HG03103 (cell line): ENCODE measurements around the gene GLE1.
"Not testable (repeated sequence)": the region's sequence is repeated elsewhere in the genome, so short reads cannot be mapped to it uniquely, and the experiment has no call there.

Experiments used
- ATAC-seq: cut with Tn5 transposase; IDR thresholded peaks from one replicate; pipeline ENCODE4 v1.9.1; 2021; ENCODE audit warnings: low read depth; ENCODE audit not compliant: unreplicated experiment

The GLE1 gene

GRCh38 chr9:128495296-128495695, 9.2 kb upstream of the GLE1 start:
- ATAC-seq, result no peak

DNA sequence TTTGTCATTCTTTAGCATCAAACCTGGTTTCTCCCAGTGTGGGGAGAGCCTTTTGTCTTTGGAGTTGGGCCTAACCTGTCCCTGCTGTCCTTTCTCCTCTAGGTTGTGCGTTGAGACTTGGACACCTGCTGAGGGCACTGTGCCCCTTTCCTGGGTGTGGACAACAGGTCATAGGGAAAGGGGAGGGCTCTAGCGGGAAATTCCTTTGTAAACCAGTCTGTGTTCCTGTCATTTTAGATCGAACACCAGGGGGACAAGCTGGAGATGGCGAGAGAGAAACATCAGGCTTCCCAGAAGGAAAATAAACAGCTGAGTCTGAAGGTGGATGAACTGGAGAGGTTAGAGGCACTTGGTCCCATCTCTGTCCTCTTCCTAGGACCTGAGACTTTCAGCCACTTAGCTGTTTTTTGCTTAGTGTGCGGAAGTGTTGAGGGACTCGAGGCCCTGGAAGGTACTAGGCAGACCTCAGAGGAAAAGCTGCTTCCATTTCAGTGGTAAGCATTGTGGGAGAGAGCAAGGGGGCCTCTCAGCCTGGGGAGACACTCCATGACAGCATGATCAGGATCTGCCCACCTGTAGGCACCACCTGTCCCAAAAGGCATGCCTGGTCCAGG, 8.6 kb upstream of the GLE1 start:
- ATAC-seq, result no peak

DNA sequence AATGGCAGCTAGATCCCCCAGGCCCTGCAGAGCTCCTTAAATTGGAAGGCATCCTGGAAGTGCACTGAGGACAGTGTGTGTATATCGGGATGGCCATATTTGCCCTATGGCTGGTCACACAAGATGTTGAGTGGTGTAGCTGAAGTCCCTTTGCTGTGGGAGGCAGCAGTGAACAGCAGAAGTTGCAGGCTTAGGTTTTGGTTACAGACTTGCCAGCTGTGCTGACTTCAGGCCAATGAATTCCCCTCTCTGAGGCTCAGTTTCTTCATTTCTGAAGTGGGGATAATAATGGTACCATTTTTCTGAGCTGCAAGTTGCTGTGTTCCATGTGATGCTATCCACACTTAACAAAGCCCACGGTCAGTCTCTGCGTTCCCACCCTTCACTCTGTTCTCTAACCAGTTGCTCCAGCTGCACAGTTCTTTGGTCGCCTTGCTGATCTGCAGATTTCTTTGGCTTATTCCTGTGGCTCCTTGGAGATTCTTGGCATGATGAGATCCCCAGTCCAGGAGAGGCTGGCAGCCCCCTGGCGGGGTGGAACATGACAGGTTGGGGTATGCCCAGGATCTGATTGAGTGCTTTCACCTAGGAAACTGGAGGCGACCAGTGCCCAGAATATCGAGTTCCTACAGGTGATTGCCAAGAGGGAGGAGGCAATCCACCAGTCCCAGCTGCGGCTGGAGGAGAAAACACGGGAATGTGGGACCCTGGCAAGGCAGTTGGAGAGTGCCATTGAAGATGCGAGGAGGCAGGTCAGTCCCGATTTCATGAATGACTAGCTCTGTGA, 6.5 kb upstream of the GLE1 start:
- ATAC-seq, result no peak

GRCh38 chr9:128498911-128499310, 5.6 kb upstream of the GLE1 start:
- ATAC-seq, result no peak

- no peak for ATAC-seq
Measured at GRCh38 chr9:128499920-128500319, 4.6 kb upstream of the GLE1 start.

- ATAC-seq, result not testable (repeated sequence)
Measured at GRCh38 chr9:128503415-128503825, 1.1 kb upstream of the GLE1 start.

DNA sequence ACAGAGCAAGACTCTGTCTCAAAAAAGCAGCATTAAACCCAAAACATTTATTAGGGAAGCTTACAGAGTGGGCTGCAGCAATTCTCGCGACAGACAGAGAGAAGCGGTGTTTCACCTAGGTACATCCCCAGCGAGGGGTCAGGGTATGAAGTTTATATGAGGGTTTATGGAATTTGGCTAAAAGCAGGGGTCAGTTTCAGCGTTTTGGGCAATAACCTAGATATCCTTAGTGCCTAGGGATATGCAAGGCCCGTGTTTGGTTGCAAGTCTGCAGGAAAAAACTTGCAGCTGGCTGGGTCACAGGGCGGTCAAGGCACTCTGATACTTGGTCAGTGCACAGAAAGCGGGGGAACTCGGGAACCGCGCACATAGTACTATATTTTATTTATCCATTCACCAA, 649 bp upstream of the GLE1 start:
- ATAC-seq, result no peak

- ATAC-seq, result no peak
Measured at GRCh38 chr9:128505414-128505765, 871 bp downstream of the GLE1 start.

- not testable (repeated sequence) for ATAC-seq
Measured at GRCh38 chr9:128505906-128506305, 1.4 kb downstream of the GLE1 start.

- ATAC-seq, result no peak
Measured at GRCh38 chr9:128512820-128513219, 8.3 kb downstream of the GLE1 start.

DNA sequence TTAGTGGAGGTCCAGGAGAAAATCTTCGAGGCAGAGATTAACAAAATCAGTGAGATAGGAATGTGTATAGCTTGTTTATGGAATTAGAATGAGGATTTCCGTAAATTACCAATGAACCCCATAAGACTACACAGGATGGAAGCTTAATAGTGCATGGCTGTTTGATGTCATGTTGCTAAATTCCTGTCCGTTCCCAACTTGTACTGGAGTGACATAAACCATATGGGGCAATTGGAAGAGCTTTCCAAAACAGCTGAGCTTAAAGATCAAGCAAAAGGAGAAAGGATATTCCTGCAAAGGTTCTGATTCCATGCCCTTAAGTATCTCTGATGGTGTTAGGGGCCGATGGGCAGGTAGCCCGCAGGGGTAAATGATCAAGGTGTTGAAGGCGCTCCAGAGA, 17.4 kb downstream of the GLE1 start:
- ATAC-seq, result no peak

- ATAC-seq, result no peak
Measured at GRCh38 chr9:128523199-128523925, 18.8 kb downstream of the GLE1 start.

DNA sequence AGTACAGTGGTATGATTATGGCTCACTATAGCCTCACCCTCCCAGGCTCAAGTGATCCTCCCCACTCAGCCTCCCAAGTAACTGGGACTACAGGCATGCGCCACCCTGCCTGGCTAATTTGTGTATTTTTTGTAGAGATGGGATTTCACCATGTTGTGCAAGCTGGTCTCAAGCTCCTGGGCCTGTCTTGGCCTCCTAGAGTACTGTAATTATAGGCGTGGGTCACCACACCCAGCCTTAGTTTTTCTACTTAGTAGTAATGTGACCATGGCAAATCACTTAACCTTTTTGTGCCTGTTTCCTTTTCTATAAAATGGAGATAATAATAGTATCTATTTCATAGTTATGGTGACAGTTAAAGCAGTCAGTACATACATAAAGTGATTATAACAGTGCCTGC, 22.2 kb downstream of the GLE1 start:
- no peak for ATAC-seq

DNA sequence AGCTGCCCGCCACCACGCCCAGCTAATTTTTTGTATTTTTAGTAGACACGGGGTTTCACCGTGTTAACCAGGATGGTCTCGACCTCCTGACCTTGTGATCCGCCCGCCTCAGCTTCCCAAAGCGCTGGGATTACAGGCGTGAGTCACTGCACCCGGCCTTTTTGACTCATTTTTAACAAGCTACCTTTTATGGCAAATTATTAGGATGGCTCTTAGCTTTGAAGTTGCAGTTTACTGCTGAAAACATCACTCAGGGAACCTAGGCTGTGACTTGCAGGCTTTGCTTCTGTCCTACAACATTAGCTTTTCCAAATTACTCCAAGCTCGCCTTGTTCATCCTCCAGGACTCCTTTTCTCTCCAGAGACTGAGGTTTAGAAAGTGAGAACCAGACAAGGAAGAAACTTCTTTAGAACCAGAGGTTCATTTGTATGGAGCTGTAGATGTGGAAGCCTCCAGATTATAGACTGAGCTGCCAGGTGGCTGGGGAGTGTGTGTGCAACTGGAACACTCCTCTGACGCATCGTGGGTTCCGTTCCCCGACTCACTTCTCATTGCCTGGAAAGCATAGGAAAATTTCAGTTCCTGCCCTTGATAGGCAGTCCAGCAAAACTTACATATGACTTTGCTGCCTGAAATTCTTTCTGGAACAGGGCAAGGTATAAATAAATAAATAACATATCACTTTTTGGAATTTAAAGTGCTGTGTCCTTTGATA, 24.1 kb downstream of the GLE1 start:
- no peak for ATAC-seq

- ATAC-seq, result no peak
Measured at GRCh38 chr9:128529191-128529590, 24.7 kb downstream of the GLE1 start.

- ATAC-seq, result no peak
Measured at GRCh38 chr9:128532581-128532980, 28.1 kb downstream of the GLE1 start.

DNA sequence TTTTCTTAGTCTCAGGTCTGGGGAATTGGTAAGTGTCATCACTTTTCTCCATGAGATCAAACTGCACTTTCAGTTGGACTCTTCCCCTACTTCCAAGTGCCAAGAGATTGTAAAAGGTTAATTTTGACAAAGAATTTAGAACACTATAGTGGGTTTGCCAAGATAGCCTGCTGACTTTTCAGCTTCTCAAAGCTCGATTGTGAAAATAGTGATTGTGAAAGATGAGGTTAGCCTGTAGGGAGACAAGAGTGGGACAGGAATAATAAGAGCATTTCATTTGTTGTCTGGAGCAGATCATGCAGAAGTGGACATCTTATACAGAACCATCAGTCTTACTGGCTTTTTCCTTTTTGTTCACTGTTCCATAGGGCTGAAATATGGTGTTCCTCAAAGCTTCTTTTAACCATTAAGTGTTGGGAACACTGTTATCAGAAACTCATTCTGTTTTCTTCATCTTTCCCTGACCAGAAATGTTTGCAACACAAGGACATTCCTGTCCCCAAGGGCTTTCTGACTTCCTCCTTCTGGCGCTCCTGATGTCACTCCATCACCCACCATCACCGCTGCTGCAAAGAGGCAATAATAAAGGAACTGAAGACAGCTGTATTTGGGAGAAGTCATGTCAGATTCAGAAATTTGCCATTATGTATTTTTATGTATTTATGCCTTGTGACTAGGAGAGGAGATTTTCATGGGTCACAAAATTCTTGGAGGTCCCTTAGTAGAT, 36.3 kb downstream of the GLE1 start:
- ATAC-seq, result no peak

GRCh38 chr9:128546504-128546903, 42.0 kb downstream of the GLE1 start:
- no peak for ATAC-seq

GRCh38 chr9:128548876-128549275, 44.4 kb downstream of the GLE1 start:
- no peak for ATAC-seq

DNA sequence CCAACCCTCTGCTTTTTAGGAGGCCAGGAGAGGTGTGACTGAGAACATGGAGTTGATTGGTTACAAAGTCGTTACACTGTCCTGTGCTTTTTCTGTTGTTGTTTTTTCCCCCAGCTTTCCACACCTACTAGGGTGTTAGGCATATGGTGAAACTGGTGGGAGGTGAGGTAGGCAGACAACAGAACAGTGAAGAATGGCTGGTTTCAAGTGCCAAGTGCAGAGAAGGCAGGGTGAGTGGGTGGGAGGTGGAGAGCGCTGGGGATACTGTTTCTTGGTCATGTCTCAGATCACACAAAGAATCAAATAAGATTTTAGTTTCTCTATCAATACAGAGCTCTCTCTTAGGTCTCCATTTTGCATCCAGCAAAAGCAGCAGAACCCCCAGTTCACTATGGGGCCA, 45.7 kb downstream of the GLE1 start:
- ATAC-seq, result no peak
